GM21619 (cell line): ENCODE measurements around the gene SIPA1.

Source experiments
- ATAC-seq: cut with Tn5 transposase; IDR thresholded peaks from one replicate; pipeline ENCODE4 v1.9.1; 2021; ENCODE audit not compliant: unreplicated experiment

SIPA1 gene

GRCh38 chr11:65607614-65608426 lies 30.1 kb upstream of the SIPA1 start:
- no peak for ATAC-seq

GRCh38 chr11:65609229-65609628 lies 28.7 kb upstream of the SIPA1 start:
- ATAC-seq = no peak

DNA sequence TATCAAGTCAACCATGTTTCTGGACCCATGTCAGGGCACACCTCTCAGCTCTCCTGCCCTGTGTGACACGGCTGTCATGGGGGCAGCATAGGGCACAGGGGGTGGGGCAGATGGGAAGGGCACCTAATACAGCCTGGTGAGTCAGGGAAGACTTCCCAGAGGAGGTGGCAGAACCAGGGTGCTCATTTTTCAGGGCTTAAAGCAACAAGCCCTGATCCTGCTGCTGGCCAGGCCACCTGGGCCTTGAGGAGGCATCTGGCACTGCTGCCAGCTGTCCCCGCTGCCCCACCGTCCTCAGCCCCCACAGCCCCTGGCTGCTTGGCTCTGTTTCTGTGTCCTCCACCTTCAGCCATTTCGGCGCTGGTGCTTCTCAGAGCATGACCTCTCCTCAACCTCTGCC lies 28.2 kb upstream of the SIPA1 start:
- ATAC-seq = no peak

DNA sequence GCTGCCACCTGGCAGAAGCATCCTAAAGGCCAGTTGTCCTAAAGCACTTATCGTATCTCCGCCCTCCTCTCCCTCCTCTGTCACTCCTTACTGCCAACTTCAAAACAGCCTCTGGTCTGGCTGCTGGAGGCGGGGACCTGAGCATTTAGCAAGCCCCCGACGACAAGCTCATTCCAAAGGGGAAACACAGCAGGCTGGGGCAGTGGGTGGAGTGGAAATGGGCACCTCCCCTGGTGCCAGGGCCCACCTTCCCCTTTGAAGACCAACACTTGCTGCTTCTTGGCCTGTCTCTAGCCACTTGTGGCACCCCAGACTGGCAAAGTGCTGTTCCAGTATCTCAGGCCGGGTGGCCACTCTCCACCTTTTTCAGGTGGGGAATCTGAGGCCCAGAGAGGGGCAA lies 27.5 kb upstream of the SIPA1 start:
- no peak for ATAC-seq

DNA sequence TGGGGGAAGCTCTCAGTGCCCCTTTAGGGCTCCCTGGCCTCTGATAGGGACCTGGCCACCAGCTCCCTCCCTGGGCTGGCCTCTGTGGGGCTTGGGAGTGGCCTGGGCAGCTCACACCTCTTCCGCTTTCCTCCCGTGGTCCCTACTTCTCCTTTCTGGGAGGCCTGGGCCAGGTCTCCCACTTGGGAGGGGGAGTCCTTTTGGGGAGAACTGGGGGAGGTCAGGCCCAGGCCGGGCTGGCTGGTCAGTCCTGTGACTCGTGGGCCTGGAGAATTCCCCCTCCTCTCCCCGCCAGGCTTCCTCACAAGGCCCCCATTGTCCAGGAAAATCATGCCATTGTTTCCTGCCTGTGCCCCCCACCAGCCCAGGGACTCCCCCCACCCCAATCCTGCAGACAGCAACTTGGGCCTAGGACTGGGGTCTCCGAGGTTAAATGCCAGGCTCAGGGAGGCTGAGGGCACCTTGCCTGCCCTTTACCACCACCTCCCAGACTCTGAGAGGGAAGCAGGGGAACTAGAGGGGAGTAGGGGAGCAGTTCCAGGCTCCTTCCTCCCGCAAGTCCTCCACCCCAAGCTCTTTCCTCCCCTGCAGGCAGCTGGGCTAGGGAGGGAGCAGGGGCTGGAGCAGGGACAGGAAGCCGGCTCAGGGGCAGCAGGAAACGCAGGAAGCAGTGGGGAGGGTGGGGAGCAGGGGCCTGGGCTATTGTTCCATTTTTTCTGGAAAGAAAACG lies 26.7 kb upstream of the SIPA1 start:
- ATAC-seq = no peak

GRCh38 chr11:65611758-65612603 lies 25.9 kb upstream of the SIPA1 start:
- ATAC-seq = no peak

- no peak for ATAC-seq
Measured at GRCh38 chr11:65612691-65613090, 25.2 kb upstream of the SIPA1 start.

GRCh38 chr11:65613091-65613928 lies 24.6 kb upstream of the SIPA1 start:
- no peak for ATAC-seq

DNA sequence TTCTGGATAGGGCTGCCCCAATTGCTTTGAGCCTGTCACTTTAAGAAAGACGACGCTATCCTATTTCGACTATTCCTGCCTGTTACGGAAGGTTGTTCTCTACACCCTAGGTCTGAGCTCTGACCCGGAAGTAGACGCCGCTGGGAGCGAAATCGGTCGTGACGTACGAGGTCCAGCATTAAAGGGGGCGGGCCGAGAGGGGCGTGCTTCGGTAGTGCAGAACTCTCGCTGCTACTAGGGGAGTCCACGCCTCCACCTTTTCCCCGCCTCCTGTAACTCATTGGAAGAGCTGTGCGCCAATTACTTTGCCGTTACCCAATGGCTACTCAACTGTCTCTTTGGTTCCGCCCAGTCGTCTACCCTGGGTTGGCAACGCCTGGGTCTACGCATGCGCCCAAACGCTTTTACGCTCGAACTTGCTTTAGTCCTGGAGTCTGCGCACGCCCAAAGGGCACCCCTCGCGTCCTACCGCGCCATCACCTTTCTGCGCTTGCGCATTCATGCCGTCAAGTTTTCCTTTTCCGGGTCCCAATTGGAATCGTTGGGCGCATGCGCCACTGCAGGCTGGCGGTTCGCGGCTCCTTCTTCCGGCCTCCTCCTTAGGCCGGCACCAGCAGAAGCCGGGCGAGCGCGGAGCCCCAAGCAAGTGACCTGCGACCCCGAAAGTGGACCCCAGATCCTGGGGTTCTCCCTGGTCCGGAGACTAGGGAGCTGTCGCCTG lies 22.5 kb upstream of the SIPA1 start, which contains the start of gene PCNX3:
Gene PCNX3 (plus strand): TSS at position 548 of the 721 bp plus-strand sequence. CDS start 536 bp downstream, outside the sequence.
- ATAC-seq = peak; percentile 71

GRCh38 chr11:65615950-65616574 lies 21.8 kb upstream of the SIPA1 start:
- peak; percentile 1 for ATAC-seq

DNA sequence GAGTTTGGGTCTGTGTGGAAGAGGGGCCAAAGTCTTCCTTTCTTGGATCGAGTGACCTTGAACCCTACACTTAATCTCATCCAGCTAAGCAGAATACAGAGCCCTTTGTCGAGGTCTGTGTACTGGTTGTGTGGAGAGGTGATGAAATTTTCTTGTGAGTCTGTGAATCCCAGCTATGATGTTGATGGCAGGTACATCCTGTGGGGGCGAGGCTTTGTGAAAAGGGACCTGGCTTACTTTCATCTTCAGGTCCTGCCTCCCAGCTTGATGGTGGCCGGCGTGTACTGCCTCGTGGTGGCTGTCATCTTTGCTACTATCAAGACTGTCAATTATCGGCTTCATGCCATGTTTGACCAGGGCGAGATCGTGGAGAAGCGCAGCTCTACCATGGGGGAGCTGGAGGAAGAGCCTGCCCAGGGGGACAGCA lies 21.3 kb upstream of the SIPA1 start:
- ATAC-seq = no peak

- ATAC-seq = no peak
Measured at GRCh38 chr11:65617136-65617850, 20.6 kb upstream of the SIPA1 start.

DNA sequence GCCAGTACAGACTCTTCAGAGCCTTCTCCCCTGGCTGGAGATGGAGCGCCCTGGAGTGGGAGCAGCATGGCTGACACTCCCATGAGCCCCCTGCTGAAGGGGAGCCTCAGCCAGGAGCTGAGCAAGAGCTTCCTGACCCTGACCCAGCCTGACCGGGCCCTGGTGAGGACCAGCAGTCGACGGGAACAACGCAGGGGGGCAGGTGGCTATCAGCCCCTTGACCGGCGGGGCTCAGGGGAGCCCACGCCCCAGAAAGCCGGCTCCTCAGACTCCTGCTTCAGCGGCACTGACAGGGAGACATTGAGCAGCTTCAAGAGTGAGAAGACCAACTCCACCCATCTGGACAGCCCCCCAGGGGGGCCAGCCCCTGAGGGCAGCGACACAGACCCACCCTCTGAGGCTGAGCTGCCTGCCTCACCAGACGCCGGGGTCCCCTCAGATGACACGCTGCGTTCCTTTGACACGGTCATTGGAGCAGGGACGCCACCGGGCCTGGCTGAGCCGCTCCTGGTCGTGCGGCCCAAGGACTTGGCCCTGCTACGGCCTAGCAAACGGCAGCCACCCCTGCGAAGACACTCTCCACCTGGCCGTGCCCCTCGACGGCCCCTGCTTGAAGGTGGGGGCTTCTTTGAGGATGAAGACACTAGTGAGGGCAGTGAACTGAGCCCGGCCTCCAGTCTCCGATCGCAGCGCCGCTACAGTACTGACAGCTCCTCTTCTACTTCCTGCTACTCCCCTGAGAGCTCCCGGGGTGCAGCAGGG lies 19.7 kb upstream of the SIPA1 start:
- no peak for ATAC-seq

DNA sequence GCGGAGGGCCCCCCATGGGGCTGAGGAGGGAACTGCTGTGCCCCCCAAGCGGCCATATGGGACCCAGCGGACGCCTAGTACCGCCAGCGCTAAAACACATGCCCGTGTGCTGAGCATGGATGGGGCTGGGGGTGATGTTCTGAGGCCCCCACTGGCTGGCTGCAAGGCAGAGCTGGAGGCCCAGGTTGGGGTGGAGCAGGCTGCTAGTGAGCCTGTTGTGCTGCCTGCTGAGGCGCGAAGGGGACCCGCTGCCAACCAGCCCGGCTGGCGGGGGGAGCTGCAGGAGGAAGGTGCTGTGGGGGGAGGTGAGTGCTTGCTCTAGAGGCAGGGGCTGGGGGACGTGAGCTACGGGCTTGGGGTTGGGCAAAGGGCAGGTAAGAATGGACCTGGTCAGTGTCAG lies 19.1 kb upstream of the SIPA1 start:
- no peak for ATAC-seq

DNA sequence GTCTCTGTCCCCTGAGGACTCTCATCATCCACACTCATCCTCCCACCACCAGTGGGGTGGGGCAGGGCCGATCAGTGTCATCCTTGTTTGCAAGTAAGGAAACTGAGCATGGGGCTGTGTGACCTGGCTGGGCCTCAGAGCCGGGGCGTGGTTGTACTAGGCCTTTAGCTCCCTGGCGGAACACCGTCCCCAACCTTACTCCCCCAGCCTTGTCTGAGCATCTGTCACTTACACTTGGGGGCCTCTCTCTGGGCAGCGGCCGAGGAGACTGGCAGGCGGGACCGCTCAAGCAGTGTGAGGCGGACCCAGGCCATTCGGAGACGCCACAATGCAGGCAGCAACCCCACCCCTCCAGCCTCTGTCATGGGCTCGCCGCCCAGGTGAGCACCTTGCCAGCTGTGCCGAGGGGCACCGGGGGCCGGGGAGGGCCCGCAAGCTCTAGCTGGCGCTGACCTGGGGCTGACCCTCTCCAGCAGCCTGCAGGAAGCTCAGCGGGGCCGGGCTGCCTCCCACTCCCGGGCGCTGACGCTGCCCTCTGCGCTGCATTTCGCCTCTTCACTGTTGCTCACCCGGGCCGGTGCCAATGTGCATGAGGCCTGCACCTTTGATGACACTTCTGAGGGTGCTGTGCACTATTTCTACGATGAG lies 18.5 kb upstream of the SIPA1 start:
- no peak for ATAC-seq

DNA sequence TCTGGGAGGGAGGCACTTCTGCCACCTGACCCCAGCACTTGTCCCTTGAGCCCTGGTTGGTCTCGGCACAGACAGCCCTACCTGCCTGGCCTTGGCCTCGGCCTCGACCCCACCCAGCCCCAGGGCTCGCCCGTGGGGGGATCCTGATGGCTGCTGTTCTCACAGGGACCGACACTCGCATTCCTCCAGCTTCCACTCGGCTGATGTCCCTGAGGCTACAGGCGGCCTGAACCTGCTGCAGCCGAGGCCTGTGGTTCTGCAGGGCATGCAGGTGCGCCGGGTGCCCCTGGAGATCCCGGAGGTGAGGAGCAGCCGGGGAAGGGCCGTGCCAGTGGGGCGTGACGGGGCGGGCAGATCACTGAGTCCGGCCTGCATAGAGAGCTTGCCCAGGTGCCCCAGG lies 17.2 kb upstream of the SIPA1 start:
- ATAC-seq = no peak

DNA sequence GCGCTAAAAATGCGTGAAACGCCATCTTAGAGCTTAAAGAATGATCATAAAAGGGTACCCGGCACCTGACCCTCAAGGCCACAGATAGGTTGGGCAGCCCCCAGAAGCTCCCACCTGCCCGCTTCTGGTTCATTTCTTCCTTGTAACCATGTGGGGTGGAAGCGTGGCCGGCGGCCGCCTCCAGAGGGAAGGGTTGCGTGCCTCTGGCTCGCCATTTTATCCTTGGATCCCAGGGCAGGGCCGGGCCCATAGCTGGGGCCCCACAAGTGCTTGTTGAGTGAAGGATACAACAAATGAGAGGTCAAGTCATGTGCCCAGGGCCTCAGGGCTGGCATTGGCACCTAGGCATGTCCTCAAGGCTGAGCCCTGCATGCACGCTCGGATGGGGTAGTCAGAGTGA lies 16.4 kb upstream of the SIPA1 start:
- no peak for ATAC-seq

DNA sequence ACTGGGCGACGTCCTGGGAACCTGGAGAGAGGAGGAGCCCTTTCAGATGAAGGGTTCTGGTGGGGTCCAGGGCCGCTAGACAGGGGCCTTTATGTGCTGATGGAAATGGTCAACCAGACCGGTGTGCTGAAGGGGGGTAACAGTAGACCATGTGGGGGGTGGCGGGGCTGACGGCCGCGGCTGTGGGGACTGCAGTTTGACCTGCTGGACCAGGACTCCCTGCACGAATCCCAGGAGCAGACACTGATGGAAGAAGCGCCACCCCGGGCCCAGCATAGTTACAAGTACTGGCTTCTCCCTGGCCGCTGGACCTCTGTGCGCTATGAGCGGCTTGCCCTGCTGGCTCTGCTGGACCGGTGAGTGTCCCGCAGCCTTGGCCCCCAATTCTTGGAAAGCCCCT lies 15.9 kb upstream of the SIPA1 start:
- ATAC-seq = no peak
